HFFc6 (cell line): Measurements from ENCODE around the gene NRARP. TPM values are rescaled to one million over a fixed set of nuclear protein-coding genes. Genes with fewer than 3 reads are reported as not detected.

ENCODE experiments used
- DNase-seq: peaks from one replicate; pipeline ENCODE4 v3.0.0-alpha.2; 2018
- H3K27ac Mint-ChIP-seq: 2 replicates; pipeline ENCODE4 v1.8.0; 2020; ENCODE audit warnings: mild to moderate bottlenecking, mixed read lengths
- H3K27me3 Mint-ChIP-seq: 2 replicates; pipeline ENCODE4 v1.8.0; 2021; ENCODE audit warnings: mild to moderate bottlenecking, moderate library complexity, mixed read lengths; ENCODE audit not compliant: insufficient read depth
- H3K36me3 Mint-ChIP-seq: 2 replicates; pipeline ENCODE4 v1.8.0; 2021; ENCODE audit warnings: low read depth, mixed read lengths
- H3K4me1 Mint-ChIP-seq: 2 replicates; pipeline ENCODE4 v1.8.0; 2020; ENCODE audit warnings: low read depth, mixed read lengths
- H3K4me3 Mint-ChIP-seq: 2 replicates; pipeline ENCODE4 v1.8.0; 2020; ENCODE audit warnings: mild to moderate bottlenecking, moderate library complexity, mixed read lengths
- H3K9me3 Mint-ChIP-seq: 2 replicates; pipeline ENCODE4 v1.8.0; 2020; ENCODE audit warnings: mild to moderate bottlenecking, mixed read lengths
- CTCF ChIP-seq: fragments of 200-600 bp; sonication (generic); IDR thresholded peaks from 2 replicates; pipeline ENCODE4 v1.5.0; 2021; ENCODE audit warnings: antibody characterized with exemption, mild to moderate bottlenecking
- total RNA-seq, 6 experiments: library from RNA; stranded (reverse); fragmentation: NEBNext Ultra II Directional; extraction: Animal tissue kit (Norgen Biotek cat#: 25700); gene quantifications; 2 replicates in 1 of 6; 3 replicates in 5 of 6; pipeline ENCODE4 v1.2.3, GENCODE V29; 2021

Gene NRARP
- total RNA-seq, 6 experiments from 2014 or later = 0.09 to 0.36 (median 0.17) TPM; not detected in 1

GRCh38 chr9:137251194-137251461 is 50.9 kb downstream of the NRARP start, which contains the start of gene STPG3:
Gene STPG3, plus strand, starts transcription at chr9:137251286. Its CDS starts 1 bp downstream, at chr9:137251287.
- Mint-ChIP-seq H3K36me3 (no peaks in the 10 kb centered on the region), H3K4me3 (no peak within 1 kb of the TSS), H3K27me3 (peaks cover 3% of the 10 kb centered on the region), H3K9me3 (no peaks in the 10 kb centered on the region), H3K27ac (no peak within 1 kb of the TSS), H3K4me1 (peaks cover 8% of the 10 kb centered on the region)
- no peak for TF ChIP-seq CTCF
- DNase-seq = no peak

- DNase-seq = no peak
- no peak overlapping the region for H3K4me3 Mint-ChIP-seq
- H3K36me3 Mint-ChIP-seq = no peaks in the 10 kb centered on the region
- peaks cover 3% of the 10 kb centered on the region for H3K27me3 Mint-ChIP-seq
- no peak for TF ChIP-seq CTCF
- H3K27ac Mint-ChIP-seq = no peak overlapping the region
- H3K4me1 Mint-ChIP-seq = peaks cover 8% of the 10 kb centered on the region
- no peaks in the 10 kb centered on the region for H3K9me3 Mint-ChIP-seq
Measured at GRCh38 chr9:137250329-137251193, 51.5 kb downstream of the NRARP start.

Other genes starting within 250 kb of the NRARP start
- gene ENTPD2, start 248.2 kb downstream of the NRARP start, total RNA-seq = under 1 TPM in 3 of 6 experiments, not detected in 3; 0.12 to 0.28 (median 0.16) TPM
- 10 to 100 TPM in 5 of 6 experiments, 1 to 10 TPM in 1; 7.7 to 14.8 (median 11.3) TPM for gene SAPCD2, start 231.7 kb downstream of the NRARP start, total RNA-seq
- gene UAP1L1, start 224.8 kb downstream of the NRARP start, total RNA-seq = 10 to 100 TPM in 5 of 6 experiments, 1 to 10 TPM in 1; 9.4 to 13.1 (median 10.6) TPM
- 10 to 100 TPM; 70.1 to 90.2 (median 77.6) TPM for gene MAN1B1, start 215.3 kb downstream of the NRARP start, total RNA-seq
- gene DPP7, start 187.5 kb downstream of the NRARP start, total RNA-seq = 10 to 100 TPM; 47.5 to 90.2 (median 51.1) TPM
- gene GRIN1, start 163.1 kb downstream of the NRARP start, total RNA-seq = 1 to 10 TPM in 1 of 6 experiments, under 1 TPM in 2, not detected in 3; 0.51 to 1.1 (median 0.66) TPM
- gene LRRC26, start 132.2 kb downstream of the NRARP start, total RNA-seq = not detected
- not detected for gene TMEM210, start 130.2 kb downstream of the NRARP start, total RNA-seq
- 10 to 100 TPM; 34.8 to 41.5 (median 37.4) TPM for gene ANAPC2, start 113.7 kb downstream of the NRARP start, total RNA-seq
- gene SSNA1, start 113.6 kb downstream of the NRARP start, total RNA-seq = 10 to 100 TPM; 76.7 to 82.8 (median 82.1) TPM
- 10 to 100 TPM in 4 of 6 experiments, 1 to 10 TPM in 2; 9.9 to 18.1 (median 13.3) TPM for gene TPRN, start 101.5 kb downstream of the NRARP start, total RNA-seq
- gene TMEM203, start 96.6 kb downstream of the NRARP start, total RNA-seq = 10 to 100 TPM; 38.7 to 47.4 (median 40.1) TPM
- gene NDOR1, start 96.6 kb downstream of the NRARP start, total RNA-seq = 10 to 100 TPM; 13.1 to 17.3 (median 16.6) TPM
- 1 to 10 TPM; 2.5 to 3.8 (median 3.4) TPM for gene RNF208, start 80.0 kb downstream of the NRARP start, total RNA-seq
- gene CYSRT1, start 77.1 kb downstream of the NRARP start, total RNA-seq = under 1 TPM; 0.41 to 0.97 (median 0.68) TPM
- not detected for gene RNF224, start 74.8 kb downstream of the NRARP start, total RNA-seq
- gene SLC34A3, start 71.4 kb downstream of the NRARP start, total RNA-seq = not detected
- 100 to 1,000 TPM; 415 to 760 (median 681) TPM for gene TUBB4B, start 61.0 kb downstream of the NRARP start, total RNA-seq
- gene STPG3, start 51.0 kb downstream of the NRARP start, total RNA-seq = not detected
- 10 to 100 TPM; 48.5 to 59.9 (median 52.7) TPM for gene NELFB, start 46.9 kb downstream of the NRARP start, total RNA-seq
- 10 to 100 TPM; 58.4 to 76.2 (median 62.2) TPM for gene TOR4A, start 24.5 kb downstream of the NRARP start, total RNA-seq
- gene EXD3, start 120.9 kb upstream of the NRARP start, total RNA-seq = 10 to 100 TPM in 1 of 6 experiments, 1 to 10 TPM in 5; 6.4 to 10.6 (median 8.7) TPM
- under 1 TPM in 5 of 6 experiments, not detected in 1; 0.09 to 0.36 (median 0.20) TPM for gene NOXA1, start 121.1 kb upstream of the NRARP start, total RNA-seq
- gene ENTPD8, start 139.1 kb upstream of the NRARP start, total RNA-seq = not detected
- 10 to 100 TPM; 24.3 to 29.9 (median 26.4) TPM for gene NSMF, start 157.1 kb upstream of the NRARP start, total RNA-seq
- gene PNPLA7, start 248.1 kb upstream of the NRARP start, total RNA-seq = under 1 TPM; 0.20 to 0.90 (median 0.52) TPM
- gene MRPL41, start 249.6 kb upstream of the NRARP start, total RNA-seq = 10 to 100 TPM; 48.4 to 67.7 (median 57.3) TPM